Body of pancreas (tissue), 4 donors: ENCODE measurements around the gene CFLAR.

ENCODE experiments used
- POLR2A ChIP-seq, 3 donors: fragments of 450-650 bp; IDR thresholded peaks; one replicate each; pipeline ENCODE4 v1.6.1; 2016; ENCODE audit warnings: antibody characterized with exemption in 3 of 3, mild to moderate bottlenecking in 2 of 3
- TF ChIP-seq, protein P1 (sequence below), 7 experiments: fragments of 450-650 bp in 4 of 7; fragments of 200-600 bp in 3 of 7; sonication (generic) in 3 of 7; IDR thresholded peaks; one replicate each; pipeline ENCODE4 v1.5.1; 2016 to 2019; ENCODE audit warnings: antibody characterized with exemption in 7 of 7

DNA sequence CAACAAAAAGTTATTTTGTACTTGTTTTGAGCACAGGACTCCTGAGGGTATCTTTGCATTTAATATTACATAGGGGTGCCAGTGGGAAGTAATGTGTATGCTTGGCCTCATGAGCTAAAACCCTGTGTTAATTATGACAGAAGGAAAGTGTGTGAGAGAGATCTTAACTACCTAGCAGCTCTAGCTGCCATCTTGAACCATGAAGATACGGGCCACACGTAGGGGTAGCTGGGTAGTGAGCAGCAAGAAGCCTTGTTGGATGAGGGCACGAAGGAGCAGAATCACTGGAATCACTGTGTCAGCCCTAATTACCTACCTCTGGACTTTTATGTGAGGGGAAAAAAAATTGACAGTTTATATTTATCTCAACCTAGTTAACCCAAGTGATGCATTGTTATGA is 51.6 kb downstream of the CFLAR start:
- no peak for TF ChIP-seq POLR2A (IDR thresholded peaks at IDR 0.05)
- TF ChIP-seq, protein P1, sequence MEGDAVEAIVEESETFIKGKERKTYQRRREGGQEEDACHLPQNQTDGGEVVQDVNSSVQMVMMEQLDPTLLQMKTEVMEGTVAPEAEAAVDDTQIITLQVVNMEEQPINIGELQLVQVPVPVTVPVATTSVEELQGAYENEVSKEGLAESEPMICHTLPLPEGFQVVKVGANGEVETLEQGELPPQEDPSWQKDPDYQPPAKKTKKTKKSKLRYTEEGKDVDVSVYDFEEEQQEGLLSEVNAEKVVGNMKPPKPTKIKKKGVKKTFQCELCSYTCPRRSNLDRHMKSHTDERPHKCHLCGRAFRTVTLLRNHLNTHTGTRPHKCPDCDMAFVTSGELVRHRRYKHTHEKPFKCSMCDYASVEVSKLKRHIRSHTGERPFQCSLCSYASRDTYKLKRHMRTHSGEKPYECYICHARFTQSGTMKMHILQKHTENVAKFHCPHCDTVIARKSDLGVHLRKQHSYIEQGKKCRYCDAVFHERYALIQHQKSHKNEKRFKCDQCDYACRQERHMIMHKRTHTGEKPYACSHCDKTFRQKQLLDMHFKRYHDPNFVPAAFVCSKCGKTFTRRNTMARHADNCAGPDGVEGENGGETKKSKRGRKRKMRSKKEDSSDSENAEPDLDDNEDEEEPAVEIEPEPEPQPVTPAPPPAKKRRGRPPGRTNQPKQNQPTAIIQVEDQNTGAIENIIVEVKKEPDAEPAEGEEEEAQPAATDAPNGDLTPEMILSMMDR (IDR thresholded peaks at IDR 0.05): no peak
